SK-N-MC (cell line): ENCODE results near the gene PRELID3B.

Source experiments
- DNase-seq: peaks from one replicate; pipeline ENCODE4 v3.0.0-alpha.2; 2011; ENCODE audit warnings: low read depth, low spot score
- H3K27ac ChIP-seq: fragments of 200-600 bp; sonication (generic); 2 replicates; pipeline ENCODE4 v1.5.1; 2016; ENCODE audit warnings: mixed run types
- H3K36me3 ChIP-seq: fragments of 200-600 bp; sonication (generic); 2 replicates; pipeline ENCODE4 v1.6.1; 2017; ENCODE audit warnings: antibody characterized with exemption, low read length, mixed read lengths; ENCODE audit not compliant: insufficient read depth
- H3K4me3 ChIP-seq: fragments of 200-600 bp; sonication (generic); 2 replicates; pipeline ENCODE4 v1.5.1; 2016
- H3K9ac ChIP-seq: fragments of 200-600 bp; sonication (generic); 2 replicates; pipeline ENCODE4 v1.8.0; 2017; ENCODE audit warnings: mixed run types, mixed read lengths; ENCODE audit not compliant: insufficient read length
- H3K9me3 ChIP-seq: fragments of 200-600 bp; sonication (generic); 2 replicates; pipeline ENCODE4 v1.6.1; 2017; ENCODE audit warnings: low read depth, mild to moderate bottlenecking, antibody characterized with exemption, low read length, moderate library complexity, mixed read lengths
- EZH2 ChIP-seq: fragments of 200-600 bp; sonication (generic); IDR thresholded peaks from one replicate; pipeline ENCODE4 v1.6.1; 2017; ENCODE audit warnings: antibody characterized with exemption
- FOXP2 ChIP-seq: optimal IDR thresholded peaks from 2 replicates; pipeline ENCODE3; 2011; ENCODE audit warnings: mild to moderate bottlenecking, moderate library complexity; ENCODE audit not compliant: insufficient read depth; ENCODE audit errors: extremely low read length, control extremely low read depth
- POLR2AphosphoS5 ChIP-seq: IDR thresholded peaks from 2 replicates; pipeline ENCODE4 v1.6.1; 2012; ENCODE audit warnings: mild to moderate bottlenecking, low read depth, low read length, borderline replicate concordance

PRELID3B gene

DNA sequence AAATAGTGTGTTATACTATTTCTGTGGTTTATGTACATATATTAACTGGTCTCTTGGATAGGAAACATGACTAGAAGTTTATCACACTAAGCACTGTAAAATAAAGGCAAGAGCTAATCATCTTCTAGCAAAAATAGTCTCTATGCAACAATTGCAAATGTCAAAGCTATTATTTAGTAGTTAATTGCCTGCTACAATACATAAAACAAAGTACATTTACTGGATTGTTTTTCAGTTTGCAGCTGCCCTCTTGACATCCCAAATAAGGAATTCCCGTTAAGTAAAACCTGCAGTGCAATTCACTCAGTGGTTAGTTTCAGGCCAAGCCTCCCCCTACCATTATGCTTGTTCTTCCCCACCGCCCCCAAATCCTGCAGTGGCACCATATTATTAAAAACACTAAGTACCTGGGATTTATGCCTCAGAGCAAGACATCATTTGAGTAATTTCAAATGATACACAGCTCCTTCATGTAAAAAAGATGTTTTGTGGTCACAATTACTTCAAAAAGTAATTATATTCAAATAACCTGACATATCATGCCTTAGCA lies 8.9 kb downstream of the PRELID3B start:
- DNase-seq = no peak
- Histone ChIP-seq H3K9me3 (no peaks in the 10 kb centered on the region), H3K27ac (peak overlapping the region; percentile 64; the same call in 1 of the 2 replicates), H3K4me3 (no peak overlapping the region), H3K36me3 (peaks cover 75% of the 10 kb centered on the region), H3K9ac (no peak overlapping the region)
- no peak for TF ChIP-seq FOXP2
- no peak for TF ChIP-seq POLR2AphosphoS5
- TF ChIP-seq EZH2 = no peak

GRCh38 chr20:59033093-59033492 lies 9.5 kb downstream of the PRELID3B start:
- H3K9ac ChIP-seq = peak overlapping the region; percentile 83
- no peak for DNase-seq
- no peaks in the 10 kb centered on the region for H3K9me3 ChIP-seq
- H3K27ac ChIP-seq = peak overlapping the region; percentile 64
- TF ChIP-seq EZH2 (no peak), POLR2AphosphoS5 (no peak), FOXP2 (no peak)
- peak overlapping the region; percentile 91 for H3K4me3 ChIP-seq
- peaks cover 75% of the 10 kb centered on the region for H3K36me3 ChIP-seq

DNA sequence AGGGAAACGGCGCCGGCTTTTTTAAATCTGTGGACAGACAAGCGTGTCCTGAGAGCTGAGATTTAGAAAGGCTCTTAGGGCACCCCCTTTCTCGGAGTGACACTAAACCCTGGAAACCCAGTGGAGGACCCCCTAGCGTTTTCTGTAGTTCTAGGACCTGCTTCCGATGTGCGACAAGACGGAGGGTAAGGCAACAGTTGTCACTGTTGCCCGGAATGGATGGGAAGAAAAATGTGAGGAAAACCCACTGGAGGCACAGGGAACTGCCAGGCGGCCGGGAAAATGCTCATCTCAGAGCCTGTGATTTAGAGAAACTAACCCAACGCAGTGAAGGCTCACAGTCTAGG lies 9.9 kb downstream of the PRELID3B start:
- TF ChIP-seq FOXP2 = no peak
- no peak for TF ChIP-seq POLR2AphosphoS5
- TF ChIP-seq EZH2 = no peak
- H3K9me3 ChIP-seq = no peaks in the 10 kb centered on the region
- peak overlapping the region; percentile 64 for H3K27ac ChIP-seq
- no peak for DNase-seq
- peaks cover 75% of the 10 kb centered on the region for H3K36me3 ChIP-seq
- H3K4me3 ChIP-seq = peak overlapping the region; percentile 91
- H3K9ac ChIP-seq = peak overlapping the region; percentile 83

DNA sequence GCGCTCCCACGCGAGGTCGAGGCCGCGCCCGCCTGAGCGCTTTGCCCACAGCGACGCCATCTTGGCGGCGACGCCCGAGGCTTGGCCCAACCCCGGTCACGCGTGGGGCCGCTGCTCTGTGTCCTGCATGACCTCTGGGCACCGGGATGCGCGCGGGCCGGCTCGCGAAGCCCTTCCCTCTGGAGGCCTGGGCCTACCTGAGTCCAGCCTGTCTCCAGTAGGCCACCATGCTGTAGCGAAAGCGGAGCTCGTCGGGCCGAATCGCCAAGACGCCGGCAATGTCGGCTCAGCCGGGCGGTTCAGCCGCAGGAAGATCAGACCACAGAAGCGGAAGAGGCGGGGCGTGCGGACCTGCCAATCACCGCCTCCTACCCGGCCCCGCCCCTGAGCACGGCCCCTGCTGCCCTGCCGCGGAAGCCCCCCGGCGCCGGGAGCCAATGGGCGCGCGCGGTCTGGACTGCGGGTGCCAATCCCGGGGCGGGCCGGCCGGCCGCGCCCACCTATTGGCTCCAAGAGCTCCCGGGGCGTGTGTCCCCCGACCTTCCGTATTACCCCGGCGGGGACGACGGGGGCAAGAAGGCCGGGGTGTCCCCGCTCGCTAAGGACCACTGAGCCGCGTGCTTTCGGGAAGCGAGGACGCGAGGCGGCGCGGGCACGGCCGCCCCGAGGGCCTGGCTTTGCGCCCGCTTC lies 10.4 kb downstream of the PRELID3B start, which contains the start of gene ATP5F1E:
ATP5F1E (minus strand) TSS at position 313 of the 690 bp plus-strand sequence; CDS start at position 229, 84 bp downstream.
- peak within 1 kb of the TSS; percentile 64 for H3K27ac ChIP-seq

DNA sequence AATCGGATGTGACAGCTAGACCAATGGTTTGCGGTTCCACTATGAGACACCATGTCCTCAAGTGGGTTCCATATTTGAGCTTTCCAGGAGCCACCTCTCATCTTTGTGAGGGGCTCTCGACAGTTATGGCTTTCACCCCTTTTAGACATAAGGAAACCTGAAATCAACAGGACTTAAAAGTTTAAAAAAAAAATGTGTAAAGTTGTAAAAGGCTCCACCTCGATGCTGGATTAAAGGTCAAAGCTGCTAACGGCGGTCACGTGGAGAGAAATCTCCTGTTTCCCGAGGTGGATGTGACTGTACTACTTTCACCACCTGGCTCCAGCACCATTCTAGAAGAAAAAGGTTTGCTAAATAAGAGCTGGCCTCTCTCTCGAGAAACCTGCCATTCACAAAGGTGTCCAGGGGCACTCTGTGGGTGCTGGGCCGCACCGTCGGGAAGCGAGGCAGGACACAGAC lies 11.0 kb downstream of the PRELID3B start:
- Histone ChIP-seq H3K27ac (peak overlapping the region; percentile 50), H3K9ac (peak overlapping the region; percentile 94), H3K9me3 (no peaks in the 10 kb centered on the region), H3K36me3 (peaks cover 75% of the 10 kb centered on the region), H3K4me3 (peak overlapping the region; percentile 91)
- TF ChIP-seq EZH2 (no peak), FOXP2 (no peak), POLR2AphosphoS5 (no peak)
- DNase-seq = no peak

More for the DNA sequence above, 10.4 kb downstream of the PRELID3B start, which contains the start of gene ATP5F1E:
- Histone ChIP-seq H3K9ac (peak within 1 kb of the TSS; percentile 94), H3K9me3 (no peaks in the 10 kb centered on the region), H3K36me3 (peaks cover 75% of the 10 kb centered on the region), H3K4me3 (peak within 1 kb of the TSS; percentile 91)
- TF ChIP-seq FOXP2 = peak; percentile 28
- TF ChIP-seq EZH2 = no peak
- TF ChIP-seq POLR2AphosphoS5 = peak; percentile 95
- no peak for DNase-seq

GRCh38 chr20:59030911-59031563 lies 11.5 kb downstream of the PRELID3B start:
- Histone ChIP-seq H3K4me3 (peak overlapping the region; percentile 91), H3K9me3 (no peaks in the 10 kb centered on the region), H3K27ac (no peak overlapping the region), H3K9ac (peak overlapping the region; percentile 94), H3K36me3 (peaks cover 75% of the 10 kb centered on the region)
- no peak for DNase-seq
- TF ChIP-seq POLR2AphosphoS5 (no peak), FOXP2 (no peak), EZH2 (no peak)

GRCh38 chr20:59028812-59029211 lies 13.8 kb downstream of the PRELID3B start:
- H3K36me3 ChIP-seq = peaks cover 77% of the 10 kb centered on the region
- no peak for TF ChIP-seq FOXP2
- no peak for TF ChIP-seq POLR2AphosphoS5
- no peak for TF ChIP-seq EZH2
- peak overlapping the region; percentile 94 for H3K9ac ChIP-seq
- H3K9me3 ChIP-seq = no peaks in the 10 kb centered on the region
- H3K4me3 ChIP-seq = no peak overlapping the region; the same call in 1 of the 2 replicates
- H3K27ac ChIP-seq = no peak overlapping the region
- no peak for DNase-seq

- no peak for DNase-seq
- peak overlapping the region; percentile 35 for H3K9ac ChIP-seq
- no peak for TF ChIP-seq EZH2
- TF ChIP-seq POLR2AphosphoS5 = no peak
- no peak for TF ChIP-seq FOXP2
- no peaks in the 10 kb centered on the region for H3K9me3 ChIP-seq
- no peak overlapping the region for H3K27ac ChIP-seq
- no peak overlapping the region for H3K4me3 ChIP-seq
- H3K36me3 ChIP-seq = peaks cover 83% of the 10 kb centered on the region
Observed at GRCh38 chr20:59027741-59028320, 14.8 kb downstream of the PRELID3B start.
